ENCODE measurements around the gene PLXND1. TPM values are rescaled to one million over a fixed set of nuclear protein-coding genes. Genes with fewer than 3 reads are reported as not detected.

Gene PLXND1
- total and polyA plus RNA-seq, 9 donors: 91.2 to 175 (median 141) TPM

- peaks cover 6% of the 10 kb centered on the region for H3K27me3 ChIP-seq (ENCODE audit: control insufficient read depth, insufficient read depth, low read length)
- 60% methylated on average over 1 of the region's 4 CpGs for WGBS (ENCODE audit: insufficient coverage)
- DNase-seq: no peak
- peaks cover 4% of the 10 kb centered on the region for H3K36me3 ChIP-seq (ENCODE audit: control insufficient read depth, insufficient read depth, low read length)
- H3K9me3 ChIP-seq (replicated peaks; ENCODE audit: control insufficient read depth, low read depth, low read length): no peaks in the 10 kb centered on the region
- H3K27ac ChIP-seq (ENCODE audit: low read length): peak overlapping the region; percentile 50
- no peak overlapping the region for H3K4me3 ChIP-seq (ENCODE audit: low read length)
- H3K4me1 ChIP-seq (ENCODE audit: control insufficient read depth, insufficient read depth, low read length): peaks cover 66% of the 10 kb centered on the region
Measured at GRCh38 chr3:129608936-129609590, 2.6 kb upstream of the PLXND1 start.

- WGBS (ENCODE audit: insufficient coverage): 62% methylated on average over 8 of the region's 17 CpGs
- no peaks in the 10 kb centered on the region for H3K9me3 ChIP-seq (replicated peaks; ENCODE audit: control insufficient read depth, low read depth, low read length)
- H3K27me3 ChIP-seq (ENCODE audit: control insufficient read depth, insufficient read depth, low read length): peaks cover 6% of the 10 kb centered on the region
- DNase-seq: peak; percentile 82
- peaks cover 4% of the 10 kb centered on the region for H3K36me3 ChIP-seq (ENCODE audit: control insufficient read depth, insufficient read depth, low read length)
- H3K4me3 ChIP-seq (ENCODE audit: low read length): no peak overlapping the region
- peaks cover 73% of the 10 kb centered on the region for H3K4me1 ChIP-seq (ENCODE audit: control insufficient read depth, insufficient read depth, low read length)
- H3K27ac ChIP-seq (ENCODE audit: low read length): peak overlapping the region; percentile 92
Measured at GRCh38 chr3:129608087-129608935, 1.8 kb upstream of the PLXND1 start.

GRCh38 chr3:129607391-129608068 lies 1.1 kb upstream of the PLXND1 start:
- DNase-seq: no peak
- H3K36me3 ChIP-seq (ENCODE audit: control insufficient read depth, insufficient read depth, low read length): peaks cover 8% of the 10 kb centered on the region
- H3K27me3 ChIP-seq (ENCODE audit: control insufficient read depth, insufficient read depth, low read length): peaks cover 6% of the 10 kb centered on the region
- peak overlapping the region; percentile 92 for H3K27ac ChIP-seq (ENCODE audit: low read length)
- H3K4me1 ChIP-seq (ENCODE audit: control insufficient read depth, insufficient read depth, low read length): peaks cover 75% of the 10 kb centered on the region
- peak overlapping the region; percentile 56 for H3K4me3 ChIP-seq (ENCODE audit: low read length)
- no peaks in the 10 kb centered on the region for H3K9me3 ChIP-seq (replicated peaks; ENCODE audit: control insufficient read depth, low read depth, low read length)
- WGBS (ENCODE audit: insufficient coverage): 62% methylated on average over 11 of the region's 18 CpGs

GRCh38 chr3:129605922-129606635 lies 397 bp downstream of the PLXND1 start:
- Histone ChIP-seq H3K9me3 (replicated peaks; ENCODE audit: control insufficient read depth, low read depth, low read length) (no peaks in the 10 kb centered on the region), H3K27me3 (ENCODE audit: control insufficient read depth, insufficient read depth, low read length) (peaks cover 6% of the 10 kb centered on the region), H3K27ac (ENCODE audit: low read length) (peak overlapping the region; percentile 51), H3K4me1 (ENCODE audit: control insufficient read depth, insufficient read depth, low read length) (peaks cover 73% of the 10 kb centered on the region), H3K36me3 (ENCODE audit: control insufficient read depth, insufficient read depth, low read length) (peaks cover 16% of the 10 kb centered on the region), H3K4me3 (ENCODE audit: low read length) (peak overlapping the region; percentile 61)
- peak; percentile 67 for DNase-seq
- WGBS (ENCODE audit: insufficient coverage): under 1% methylated on average over 97 of the region's 98 CpGs

- Histone ChIP-seq H3K27ac (ENCODE audit: low read length) (peak overlapping the region; percentile 51), H3K27me3 (ENCODE audit: control insufficient read depth, insufficient read depth, low read length) (peaks cover 6% of the 10 kb centered on the region), H3K4me3 (ENCODE audit: low read length) (peak overlapping the region; percentile 61), H3K4me1 (ENCODE audit: control insufficient read depth, insufficient read depth, low read length) (peaks cover 75% of the 10 kb centered on the region), H3K36me3 (ENCODE audit: control insufficient read depth, insufficient read depth, low read length) (peaks cover 16% of the 10 kb centered on the region), H3K9me3 (replicated peaks; ENCODE audit: control insufficient read depth, low read depth, low read length) (no peaks in the 10 kb centered on the region)
- peak; percentile 76 for DNase-seq
- WGBS (ENCODE audit: insufficient coverage): under 1% methylated on average over 88 of the region's 98 CpGs
Measured at GRCh38 chr3:129605203-129605921, 1.1 kb downstream of the PLXND1 start.

GRCh38 chr3:129604767-129605166 lies 1.7 kb downstream of the PLXND1 start:
- whole genome bisulfite sequencing (ENCODE audit: insufficient coverage): 27% methylated on average over 12 of the region's 12 CpGs
- Histone ChIP-seq H3K9me3 (replicated peaks; ENCODE audit: control insufficient read depth, low read depth, low read length) (no peaks in the 10 kb centered on the region), H3K36me3 (ENCODE audit: control insufficient read depth, insufficient read depth, low read length) (peaks cover 16% of the 10 kb centered on the region), H3K27ac (ENCODE audit: low read length) (peak overlapping the region; percentile 51), H3K27me3 (ENCODE audit: control insufficient read depth, insufficient read depth, low read length) (peaks cover 6% of the 10 kb centered on the region), H3K4me3 (ENCODE audit: low read length) (peak overlapping the region; percentile 61), H3K4me1 (ENCODE audit: control insufficient read depth, insufficient read depth, low read length) (peaks cover 77% of the 10 kb centered on the region)
- no peak for DNase-seq

GRCh38 chr3:129603991-129604749 lies 2.3 kb downstream of the PLXND1 start:
- Histone ChIP-seq H3K4me3 (ENCODE audit: low read length) (peak overlapping the region; percentile 61), H3K36me3 (ENCODE audit: control insufficient read depth, insufficient read depth, low read length) (peaks cover 16% of the 10 kb centered on the region), H3K27me3 (ENCODE audit: control insufficient read depth, insufficient read depth, low read length) (peaks cover 5% of the 10 kb centered on the region), H3K27ac (ENCODE audit: low read length) (peak overlapping the region; percentile 54), H3K9me3 (replicated peaks; ENCODE audit: control insufficient read depth, low read depth, low read length) (no peaks in the 10 kb centered on the region), H3K4me1 (ENCODE audit: control insufficient read depth, insufficient read depth, low read length) (peaks cover 79% of the 10 kb centered on the region)
- 73% methylated on average over 8 of the region's 8 CpGs for WGBS (ENCODE audit: insufficient coverage)
- no peak for DNase-seq

GRCh38 chr3:129603561-129603942 lies 2.9 kb downstream of the PLXND1 start:
- no peaks in the 10 kb centered on the region for H3K9me3 ChIP-seq (replicated peaks; ENCODE audit: control insufficient read depth, low read depth, low read length)
- H3K27ac ChIP-seq (ENCODE audit: low read length): peak overlapping the region; percentile 54
- DNase-seq: no peak
- WGBS (ENCODE audit: insufficient coverage): 39% methylated on average over 6 of the region's 7 CpGs
- peak overlapping the region; percentile 61 for H3K4me3 ChIP-seq (ENCODE audit: low read length)
- H3K27me3 ChIP-seq (ENCODE audit: control insufficient read depth, insufficient read depth, low read length): peaks cover 4% of the 10 kb centered on the region
- H3K4me1 ChIP-seq (ENCODE audit: control insufficient read depth, insufficient read depth, low read length): peaks cover 78% of the 10 kb centered on the region
- H3K36me3 ChIP-seq (ENCODE audit: control insufficient read depth, insufficient read depth, low read length): peaks cover 16% of the 10 kb centered on the region

All from muscle of leg (tissue), 11 donors.